Fibroblast of pulmonary artery (primary cell): ENCODE results near the gene DHRS7B.

Experiments
- DNase-seq: peaks from one replicate; pipeline ENCODE4 v3.0.0-alpha.2; 2010; ENCODE audit warnings: low read depth
- H3K4me3 ChIP-seq: replicated peaks from 2 replicates; pipeline ENCODE4 v1.5.1; 2011; ENCODE audit warnings: low read depth, mild to moderate bottlenecking, control low read depth, low read length, moderate library complexity
- TF ChIP-seq, protein P1 (sequence below): IDR thresholded peaks from 2 replicates; pipeline ENCODE4 v1.5.1; 2011; ENCODE audit warnings: mild to moderate bottlenecking, control low read depth, low read length, inconsistent platforms; ENCODE audit errors: missing control alignments

DHRS7B gene

DNA sequence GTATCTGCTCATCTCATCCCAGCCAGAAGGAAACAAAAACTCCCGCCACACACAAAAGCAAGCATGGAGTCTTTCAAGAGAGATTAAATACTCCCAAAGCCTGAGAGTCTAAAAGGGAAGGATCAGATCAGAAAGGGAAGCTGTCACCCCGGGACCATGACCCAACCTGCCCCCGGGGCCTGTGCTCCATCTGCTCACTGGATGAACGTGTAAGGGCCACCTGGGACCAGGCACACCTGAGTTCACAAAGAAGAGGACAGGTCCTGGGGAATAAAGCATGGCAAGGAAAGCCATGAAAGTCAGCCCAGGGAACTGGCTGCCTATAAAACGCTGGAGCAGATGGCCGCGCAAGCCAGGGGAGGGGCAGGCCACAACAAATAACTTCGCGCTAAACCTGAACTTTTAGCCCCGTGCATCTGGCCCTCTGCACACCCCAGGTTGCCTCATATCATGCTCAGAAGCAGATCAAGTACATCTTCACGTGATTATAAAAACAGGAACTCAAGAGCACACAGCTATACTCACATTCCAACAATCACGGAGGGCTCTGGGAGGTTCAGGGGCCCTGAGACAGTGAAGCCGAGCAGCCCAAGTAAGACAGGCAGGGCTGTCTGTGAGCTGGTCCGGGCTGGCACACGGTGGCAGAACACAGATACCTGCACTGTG lies 83.8 kb downstream of the DHRS7B start:
- no peak overlapping the region for H3K4me3 ChIP-seq
- DNase-seq: no peak
- TF ChIP-seq, protein P1, sequence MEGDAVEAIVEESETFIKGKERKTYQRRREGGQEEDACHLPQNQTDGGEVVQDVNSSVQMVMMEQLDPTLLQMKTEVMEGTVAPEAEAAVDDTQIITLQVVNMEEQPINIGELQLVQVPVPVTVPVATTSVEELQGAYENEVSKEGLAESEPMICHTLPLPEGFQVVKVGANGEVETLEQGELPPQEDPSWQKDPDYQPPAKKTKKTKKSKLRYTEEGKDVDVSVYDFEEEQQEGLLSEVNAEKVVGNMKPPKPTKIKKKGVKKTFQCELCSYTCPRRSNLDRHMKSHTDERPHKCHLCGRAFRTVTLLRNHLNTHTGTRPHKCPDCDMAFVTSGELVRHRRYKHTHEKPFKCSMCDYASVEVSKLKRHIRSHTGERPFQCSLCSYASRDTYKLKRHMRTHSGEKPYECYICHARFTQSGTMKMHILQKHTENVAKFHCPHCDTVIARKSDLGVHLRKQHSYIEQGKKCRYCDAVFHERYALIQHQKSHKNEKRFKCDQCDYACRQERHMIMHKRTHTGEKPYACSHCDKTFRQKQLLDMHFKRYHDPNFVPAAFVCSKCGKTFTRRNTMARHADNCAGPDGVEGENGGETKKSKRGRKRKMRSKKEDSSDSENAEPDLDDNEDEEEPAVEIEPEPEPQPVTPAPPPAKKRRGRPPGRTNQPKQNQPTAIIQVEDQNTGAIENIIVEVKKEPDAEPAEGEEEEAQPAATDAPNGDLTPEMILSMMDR: no peak

DNA sequence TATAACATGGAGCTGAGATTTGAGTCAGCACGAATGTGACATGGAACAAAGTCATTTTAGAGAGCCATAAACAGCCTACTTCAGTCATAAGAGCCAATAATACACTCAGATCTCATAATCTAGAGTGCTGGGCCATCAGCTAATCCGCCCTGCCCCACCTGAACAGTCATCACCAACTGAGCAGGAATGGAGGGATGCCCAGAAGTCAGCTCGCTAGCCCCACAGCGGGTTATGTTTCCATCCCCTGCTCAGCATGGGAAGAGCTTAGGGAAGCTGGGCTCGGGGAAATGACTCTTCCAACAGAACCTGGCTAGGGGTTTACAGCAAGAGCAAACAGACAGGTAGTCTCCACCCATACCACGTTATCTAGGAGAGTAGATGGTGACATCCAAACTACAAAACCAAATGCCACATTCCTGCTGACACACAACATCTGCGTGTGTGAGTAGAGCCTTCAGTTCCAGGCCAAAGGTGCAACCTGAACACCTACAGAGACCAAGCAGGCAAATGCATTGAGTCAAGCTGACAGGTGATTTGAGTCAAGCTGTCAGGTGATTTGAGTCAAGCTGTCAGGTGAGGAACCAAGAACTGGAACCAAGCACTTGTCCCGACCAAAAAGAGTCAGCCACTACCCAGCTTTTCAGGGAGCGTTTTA lies 85.2 kb downstream of the DHRS7B start:
- DNase-seq: no peak
- TF ChIP-seq, protein P1: no peak
- no peak overlapping the region for H3K4me3 ChIP-seq

DNA sequence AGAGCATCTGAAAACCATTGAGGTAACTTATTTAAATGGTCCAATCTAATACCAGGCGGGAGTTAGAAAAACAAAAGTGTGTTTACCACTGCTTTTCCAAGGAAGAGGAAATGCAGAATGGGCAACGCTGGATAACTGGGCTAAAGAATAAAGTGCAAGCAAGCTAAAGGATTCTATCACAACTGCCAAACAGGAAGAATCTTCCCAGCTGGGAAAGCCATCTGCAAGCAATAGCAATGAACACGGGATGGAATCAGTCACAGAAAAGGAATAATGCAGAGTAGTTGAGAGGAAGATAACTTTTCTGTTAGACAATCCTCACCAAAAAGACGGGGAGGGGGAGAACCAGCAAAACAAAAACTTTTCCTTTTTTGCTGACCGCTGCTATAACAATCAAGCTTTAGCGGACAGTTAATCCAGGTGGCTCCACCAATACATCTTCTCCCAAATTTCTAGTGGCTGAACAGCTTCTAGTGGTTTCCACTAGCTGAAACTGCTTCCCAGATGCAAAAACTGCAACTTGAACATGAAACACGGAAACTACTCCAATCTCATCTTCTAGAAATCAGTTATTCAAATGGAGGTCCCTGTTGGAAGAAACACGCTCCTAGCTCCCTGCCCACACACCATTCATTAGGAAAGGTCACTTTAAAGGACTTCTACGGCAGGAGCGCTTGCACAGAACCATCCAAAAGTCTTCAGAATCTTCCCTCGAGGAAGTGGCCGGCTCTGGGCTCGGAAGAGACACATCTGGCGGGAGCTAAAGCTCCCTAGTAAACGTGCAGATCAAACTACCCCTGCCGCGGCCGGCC lies 86.3 kb downstream of the DHRS7B start:
- H3K4me3 ChIP-seq: peak overlapping the region; percentile 95
- DNase-seq: no peak
- TF ChIP-seq, protein P1: no peak

DNA sequence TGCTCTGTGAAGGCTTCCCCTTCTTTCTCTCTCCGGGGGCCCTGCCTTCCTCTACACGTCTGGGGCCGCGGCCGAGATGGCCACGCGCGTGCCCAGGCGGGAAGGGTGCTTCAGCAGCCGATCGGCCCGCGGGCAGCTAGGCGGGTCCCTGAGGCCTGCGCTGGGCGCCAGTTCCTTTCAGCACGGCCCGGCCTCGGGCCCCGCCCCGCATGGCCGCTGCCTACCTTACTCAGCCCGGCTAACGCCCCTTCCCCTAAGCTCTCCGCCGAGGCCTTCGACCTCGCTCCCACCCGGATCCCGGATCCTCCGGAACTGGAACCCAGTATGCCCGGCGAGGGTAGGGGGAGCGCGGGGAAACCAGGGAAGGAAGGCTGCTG lies 86.9 kb downstream of the DHRS7B start:
- TF ChIP-seq, protein P1: no peak
- DNase-seq: peak; percentile 27
- H3K4me3 ChIP-seq: peak overlapping the region; percentile 95

DNA sequence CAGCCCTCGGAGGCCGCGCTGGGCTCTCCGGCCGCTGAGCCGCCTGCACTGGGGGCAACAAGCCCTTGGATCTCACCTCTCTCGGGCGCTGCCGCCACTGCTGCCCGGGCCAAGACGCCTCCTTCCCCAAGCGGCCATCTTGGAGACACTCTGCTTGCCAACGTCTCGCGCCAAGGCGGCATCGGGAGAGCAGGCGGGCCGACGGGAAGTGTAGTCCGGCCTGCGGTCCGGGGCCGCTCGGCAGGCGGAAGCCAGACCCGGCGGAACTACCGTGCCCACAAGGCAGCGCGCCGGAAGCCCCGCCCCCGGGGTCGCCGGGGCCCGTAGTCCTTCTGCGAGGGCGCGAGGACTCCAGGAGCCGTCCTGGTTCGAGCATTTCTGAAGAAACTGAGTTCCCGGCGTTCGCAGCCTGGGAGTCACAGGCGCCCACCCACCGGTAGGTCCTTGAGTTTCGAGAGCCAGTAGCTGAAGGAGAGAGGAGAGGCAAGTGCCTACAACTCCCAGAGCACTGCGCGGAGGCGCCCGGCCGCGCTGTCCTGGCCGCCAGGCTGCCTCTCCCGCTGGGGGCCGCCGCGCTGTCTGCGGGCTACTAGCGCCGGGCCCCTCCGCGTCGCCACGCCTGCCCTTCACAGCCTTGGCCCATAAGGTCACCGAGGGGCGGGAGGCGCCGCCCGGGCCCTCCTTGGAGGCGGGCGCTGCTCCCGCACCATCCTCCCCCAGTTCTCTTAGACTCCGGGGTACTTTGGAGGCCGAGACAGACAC lies 87.4 kb downstream of the DHRS7B start, which contains the start of gene TMEM11:
Gene TMEM11 (minus strand): TSS at position 147 of the 762 bp plus-strand sequence. CDS start 9 bp downstream, at position 138.
- TF ChIP-seq, protein P1: no peak
- DNase-seq: peak; percentile 96
- peak within 1 kb of the TSS; percentile 95 for H3K4me3 ChIP-seq

DNA sequence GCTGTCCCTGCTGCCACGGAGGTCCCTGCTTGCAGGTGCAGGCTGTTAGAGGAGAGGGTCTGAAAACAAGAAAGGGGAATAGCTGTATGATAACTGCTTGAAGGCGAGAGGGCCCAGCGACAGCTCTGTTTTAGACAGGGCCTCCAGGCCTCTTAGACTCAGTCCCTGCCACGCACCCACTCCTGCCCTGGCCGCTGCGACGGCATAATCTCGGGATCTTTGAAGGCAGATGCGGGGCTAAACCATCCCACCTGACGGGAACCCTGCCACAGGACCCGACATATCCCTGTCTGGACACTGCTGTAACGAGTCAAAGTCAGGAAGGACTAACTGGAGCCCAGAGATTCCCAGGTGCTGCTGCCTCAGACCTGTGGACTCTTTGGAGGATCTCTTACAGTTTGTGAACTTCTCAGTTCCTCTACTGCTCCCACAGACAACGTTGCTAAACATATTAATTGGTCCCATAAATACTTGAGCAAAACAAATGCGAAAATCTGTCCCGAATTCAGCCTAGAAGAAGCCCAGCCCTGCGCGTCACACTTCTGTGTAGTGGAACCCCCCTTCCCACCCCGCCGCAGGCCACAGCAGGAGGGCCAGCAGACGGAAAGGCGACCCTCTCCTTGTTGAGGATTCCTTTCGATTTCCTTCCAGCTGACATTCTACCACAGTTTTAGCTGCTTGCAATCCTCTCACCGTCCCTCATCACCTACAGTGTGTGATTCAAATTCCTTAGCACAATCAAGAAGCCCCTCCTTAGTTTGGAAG lies 88.2 kb downstream of the DHRS7B start:
- peak overlapping the region; percentile 95 for H3K4me3 ChIP-seq
- peak; percentile 10 for DNase-seq
- TF ChIP-seq, protein P1: no peak
